GM19025 (cell line): ENCODE data around the gene HEATR5A.
"Not testable (repeated sequence)": the region's sequence is repeated elsewhere in the genome, so short reads cannot be mapped to it uniquely, and the experiment has no call there.

ENCODE experiments used
- ATAC-seq: cut with Tn5 transposase; IDR thresholded peaks from one replicate; pipeline ENCODE4 v1.9.1; 2021; ENCODE audit warnings: mild to moderate bottlenecking, low read depth, moderate library complexity; ENCODE audit not compliant: unreplicated experiment

The HEATR5A gene

DNA sequence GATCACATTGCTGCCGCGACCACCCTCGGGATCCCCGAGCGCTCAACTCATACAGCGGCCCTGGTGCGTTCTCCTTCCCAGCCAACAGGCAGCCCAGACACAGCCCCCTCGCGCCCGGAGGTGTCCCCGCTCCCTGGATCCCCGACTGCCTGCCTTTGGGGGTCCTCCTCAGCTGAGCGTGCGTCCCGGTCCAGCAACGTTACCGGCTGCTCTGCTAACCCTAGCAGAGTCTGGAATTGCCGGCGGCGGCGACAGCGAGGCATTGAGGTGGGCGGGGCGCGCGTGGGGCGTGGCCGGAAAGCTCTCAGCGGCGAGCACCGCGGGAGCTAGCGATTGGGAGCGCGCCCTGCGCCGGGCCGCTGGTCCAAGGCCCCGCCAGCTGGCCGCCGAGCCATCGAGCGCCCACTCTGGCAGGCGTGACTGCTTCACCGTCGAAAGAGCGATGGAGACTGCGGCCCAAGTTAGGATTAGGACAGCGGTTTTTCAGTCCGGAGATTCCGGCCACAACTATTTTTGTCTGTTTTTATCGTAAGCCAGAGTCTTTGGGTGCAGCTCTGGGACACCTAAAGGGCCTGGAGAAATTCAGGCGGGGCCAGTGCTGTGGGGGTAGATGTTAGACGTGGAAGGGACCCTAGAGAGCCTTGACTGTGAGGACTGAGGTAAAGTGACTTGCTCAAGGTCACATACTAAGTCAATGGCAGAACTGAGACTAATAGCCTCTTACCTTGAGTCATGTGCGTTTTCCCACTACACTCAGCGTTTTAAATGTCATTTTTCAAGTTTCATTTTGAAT is at the start of gene HEATR5A:
HEATR5A (minus strand) TSS at position 232 of the 793 bp plus-strand sequence. CDS start 17,575 bp downstream, outside the sequence.
- peak; percentile 98 for ATAC-seq

DNA sequence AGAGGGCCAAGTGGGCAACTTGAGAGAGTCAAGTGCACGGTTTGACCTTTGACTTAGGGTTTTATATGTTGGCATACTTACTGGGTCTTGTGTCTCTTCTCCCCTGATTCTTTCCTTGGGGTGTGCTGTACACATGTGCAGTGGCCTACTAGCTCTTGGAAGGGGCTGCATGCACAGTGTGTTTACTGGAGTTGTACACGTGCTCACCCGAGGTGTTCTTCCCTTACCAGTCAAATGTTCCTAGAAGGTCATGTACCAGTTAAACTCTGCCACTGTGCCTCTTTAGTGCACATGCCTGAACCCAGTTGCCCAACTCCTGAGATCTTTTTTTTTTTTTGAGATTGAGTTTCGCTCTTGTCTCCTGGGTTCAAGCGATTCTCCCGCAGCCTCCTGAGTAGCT is 46.2 kb upstream of the HEATR5A start:
- ATAC-seq, result no peak

GRCh38 chr14:31465111-31465510 is 44.8 kb upstream of the HEATR5A start:
- ATAC-seq, result no peak

DNA sequence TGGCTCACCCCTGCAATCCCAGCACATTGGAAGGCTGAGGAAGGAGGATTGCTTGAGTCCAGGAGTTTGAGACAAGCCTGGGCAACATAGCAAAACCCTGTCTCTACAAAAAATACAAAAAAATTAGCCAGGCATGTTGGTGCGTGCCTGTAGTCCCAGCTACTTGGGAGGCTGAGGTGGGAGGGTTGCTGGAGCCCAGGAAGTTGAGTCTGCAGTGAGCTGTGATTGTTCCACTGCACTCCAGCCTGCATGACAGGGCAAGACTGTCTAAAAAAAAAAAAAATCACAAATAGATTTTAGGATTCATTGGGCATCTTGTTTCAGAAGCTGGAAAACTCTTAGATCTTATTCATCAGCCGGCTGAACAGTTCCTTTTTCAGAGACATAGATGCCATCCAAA is 42.1 kb upstream of the HEATR5A start:
- not testable (repeated sequence) for ATAC-seq

DNA sequence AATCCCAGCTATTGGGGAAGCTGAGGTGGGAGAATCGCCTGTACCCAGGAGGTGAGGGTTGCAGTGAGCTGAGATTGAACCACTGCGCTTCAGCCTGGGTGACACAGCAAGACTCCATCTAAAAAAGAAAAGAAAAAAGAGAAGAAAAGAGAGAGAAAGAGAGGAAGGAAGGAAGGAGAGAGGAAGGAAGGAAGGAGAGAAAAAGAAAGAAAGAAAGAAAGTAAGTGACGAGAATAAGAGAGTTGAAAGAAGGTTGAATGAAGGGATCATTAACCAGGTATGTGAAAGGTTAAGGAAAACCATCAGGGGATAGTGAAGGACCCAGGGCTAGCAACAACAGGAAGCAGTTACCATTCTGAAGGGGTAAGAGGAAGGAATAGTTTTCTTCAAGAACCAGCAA is 41.2 kb upstream of the HEATR5A start:
- no peak for ATAC-seq

DNA sequence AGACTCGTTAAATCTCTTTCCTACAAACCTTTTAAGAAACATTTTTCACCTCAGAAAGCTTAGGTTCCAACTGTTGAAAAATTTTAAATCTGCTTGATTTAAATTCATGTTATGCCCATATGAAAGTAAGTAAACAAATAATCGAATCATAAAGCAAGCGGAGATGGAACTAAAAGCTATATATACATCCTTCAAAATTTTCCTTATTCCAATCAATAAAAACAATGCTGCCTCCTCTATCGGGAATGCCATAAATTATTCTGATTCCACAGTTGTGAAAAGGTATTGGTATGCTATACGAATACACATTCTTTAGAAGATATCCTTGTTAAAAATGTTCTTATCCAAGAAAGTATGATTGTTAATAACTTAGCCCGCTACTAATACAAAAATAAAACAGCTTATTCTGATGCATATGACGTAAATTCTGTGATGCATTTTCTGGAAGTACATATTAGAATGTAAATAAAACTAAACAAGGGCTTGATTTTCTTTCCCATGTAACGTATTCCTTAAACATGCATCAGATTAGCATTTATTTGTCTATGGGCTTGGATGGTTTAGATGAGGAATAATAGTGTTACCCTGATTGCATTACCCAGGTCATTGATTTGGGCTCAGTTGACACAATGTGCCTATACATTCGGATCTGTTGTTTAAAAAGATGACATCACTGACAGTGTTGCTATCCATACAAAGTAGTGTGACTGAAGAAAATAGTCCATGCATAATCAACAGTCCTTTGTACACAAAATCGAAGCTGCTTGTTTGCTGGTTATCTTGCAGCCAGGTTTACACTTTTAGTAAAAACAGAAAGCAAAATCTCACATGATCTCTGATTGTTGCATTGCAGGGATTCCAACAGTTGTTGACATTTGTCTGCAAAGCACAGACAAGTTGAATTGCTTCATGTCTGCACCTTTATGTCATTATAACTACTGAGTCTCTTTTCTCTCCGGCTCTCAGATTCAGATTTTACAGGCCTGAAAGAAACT is 37.6 kb upstream of the HEATR5A start:
- no peak for ATAC-seq

DNA sequence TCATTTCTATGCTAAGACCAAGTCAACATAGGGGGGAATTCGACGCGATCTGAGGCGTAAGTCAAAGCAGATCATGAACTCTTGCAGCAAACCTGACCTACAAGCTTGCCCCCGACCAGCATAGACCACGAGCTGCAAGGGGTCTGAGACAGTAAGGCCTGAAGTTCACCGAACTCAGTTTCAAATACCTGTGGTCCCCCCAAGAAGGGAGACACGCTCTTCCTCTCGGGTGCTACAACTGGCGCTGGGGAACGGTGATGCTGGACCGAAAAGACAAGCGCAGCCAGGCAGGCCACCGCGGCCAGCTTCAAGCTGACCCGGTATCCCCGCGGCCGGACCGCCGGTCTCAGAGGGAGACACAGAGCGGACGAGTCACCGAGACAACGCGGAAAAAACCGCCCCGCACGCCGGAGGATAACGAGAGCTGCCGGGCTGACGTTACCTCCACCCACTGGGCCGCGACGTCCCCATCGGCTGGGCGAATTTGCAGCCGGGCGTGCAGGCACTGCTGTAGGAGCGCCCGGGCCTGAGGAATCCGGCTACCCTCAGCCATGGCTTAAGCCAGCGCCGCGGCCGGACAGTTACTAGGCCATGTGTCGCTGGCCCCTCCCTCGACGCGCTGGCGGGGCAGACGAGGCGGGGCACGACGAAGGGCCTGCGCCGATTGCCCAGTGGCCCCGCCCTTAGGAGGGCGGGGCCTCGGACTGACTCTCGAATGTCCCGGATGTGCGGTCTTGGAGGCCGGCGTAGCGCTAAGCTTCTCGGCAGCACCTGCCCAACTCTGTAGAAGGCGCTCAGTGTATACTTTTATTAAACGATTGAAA is 36.7 kb upstream of the HEATR5A start, which contains the start of gene DTD2:
DTD2 (minus strand) TSS at position 666 of the 824 bp plus-strand sequence; CDS start at position 553, 113 bp downstream.
- peak; percentile 99 for ATAC-seq

GRCh38 chr14:31449971-31450610 is 29.7 kb upstream of the HEATR5A start:
- ATAC-seq, result no peak

DNA sequence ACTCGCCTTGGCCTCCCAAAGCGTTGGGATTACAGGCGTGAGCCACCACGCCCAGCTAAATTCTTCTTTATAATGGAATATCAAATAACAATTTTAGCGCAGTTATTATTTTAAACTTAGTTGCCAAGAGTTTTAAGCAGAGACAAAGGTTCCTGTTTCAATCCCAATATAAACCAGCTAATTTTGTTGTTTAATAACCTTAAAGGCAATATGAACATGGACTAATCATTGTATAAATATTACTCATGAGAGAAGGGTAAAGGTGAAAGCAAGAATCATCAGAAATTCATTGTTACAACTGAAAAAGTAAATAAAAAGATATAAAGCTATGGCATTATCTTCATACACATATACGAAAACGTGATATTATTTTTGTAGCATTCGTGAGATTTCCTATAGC is 28.8 kb upstream of the HEATR5A start:
- ATAC-seq, result no peak

- no peak for ATAC-seq
Measured at GRCh38 chr14:31445703-31446102, 25.4 kb upstream of the HEATR5A start.

- ATAC-seq, result no peak
Measured at GRCh38 chr14:31442284-31442683, 21.9 kb upstream of the HEATR5A start.

- no peak for ATAC-seq
Measured at GRCh38 chr14:31441273-31442111, 21.1 kb upstream of the HEATR5A start.

DNA sequence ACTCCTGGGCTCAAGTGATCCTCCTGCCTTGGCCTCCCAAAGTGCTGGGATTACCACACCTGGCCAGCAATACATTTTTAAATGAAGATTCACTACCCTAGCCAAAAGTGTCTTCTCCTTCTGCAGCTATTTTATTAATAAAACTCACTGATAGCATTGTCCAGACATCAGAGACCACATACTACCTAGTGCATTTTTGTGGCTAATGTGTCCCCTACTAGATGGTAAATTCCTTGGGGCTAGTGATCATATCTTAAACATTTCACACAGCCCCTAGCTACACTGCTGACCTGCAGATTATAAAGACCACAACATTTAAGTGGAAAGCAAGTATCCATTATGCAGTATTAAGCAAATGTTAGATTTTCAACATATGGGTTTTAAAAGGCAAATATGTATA is 19.9 kb upstream of the HEATR5A start:
- no peak for ATAC-seq

GRCh38 chr14:31439561-31439960 is 19.2 kb upstream of the HEATR5A start:
- no peak for ATAC-seq

DNA sequence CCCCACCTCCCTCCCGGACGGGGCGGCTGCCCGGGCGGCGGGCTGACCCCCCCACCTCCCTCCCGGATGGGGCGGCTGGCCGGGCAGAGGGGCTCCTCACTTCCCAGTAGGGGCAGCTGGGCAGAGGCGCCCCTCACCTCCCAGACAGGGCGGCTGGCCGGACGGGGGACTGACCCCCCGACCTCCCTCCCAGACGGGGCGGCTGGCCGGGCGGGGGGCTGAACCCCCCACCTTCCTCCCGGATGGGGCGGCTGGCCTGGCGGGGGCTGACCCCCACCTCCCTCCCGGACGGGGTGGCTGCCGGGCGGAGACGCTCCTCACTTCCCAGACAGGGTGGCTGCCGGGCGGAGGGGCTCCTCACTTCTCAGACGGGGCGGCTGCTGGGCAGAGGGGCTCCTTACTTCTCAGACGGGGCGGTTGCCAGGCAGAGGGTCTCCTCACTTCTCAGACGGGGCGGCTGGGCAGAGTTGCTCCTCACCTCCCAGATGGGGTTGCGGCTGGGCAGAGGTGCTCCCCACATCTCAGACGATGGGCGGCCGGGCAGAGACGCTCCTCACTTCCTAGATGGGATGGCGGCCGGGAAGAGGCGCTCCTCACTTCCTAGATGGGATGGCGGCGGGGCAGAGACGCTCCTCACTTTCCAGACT is 16.8 kb upstream of the HEATR5A start:
- not testable (repeated sequence) for ATAC-seq

- no peak for ATAC-seq
Measured at GRCh38 chr14:31435276-31435675, 14.9 kb upstream of the HEATR5A start.

DNA sequence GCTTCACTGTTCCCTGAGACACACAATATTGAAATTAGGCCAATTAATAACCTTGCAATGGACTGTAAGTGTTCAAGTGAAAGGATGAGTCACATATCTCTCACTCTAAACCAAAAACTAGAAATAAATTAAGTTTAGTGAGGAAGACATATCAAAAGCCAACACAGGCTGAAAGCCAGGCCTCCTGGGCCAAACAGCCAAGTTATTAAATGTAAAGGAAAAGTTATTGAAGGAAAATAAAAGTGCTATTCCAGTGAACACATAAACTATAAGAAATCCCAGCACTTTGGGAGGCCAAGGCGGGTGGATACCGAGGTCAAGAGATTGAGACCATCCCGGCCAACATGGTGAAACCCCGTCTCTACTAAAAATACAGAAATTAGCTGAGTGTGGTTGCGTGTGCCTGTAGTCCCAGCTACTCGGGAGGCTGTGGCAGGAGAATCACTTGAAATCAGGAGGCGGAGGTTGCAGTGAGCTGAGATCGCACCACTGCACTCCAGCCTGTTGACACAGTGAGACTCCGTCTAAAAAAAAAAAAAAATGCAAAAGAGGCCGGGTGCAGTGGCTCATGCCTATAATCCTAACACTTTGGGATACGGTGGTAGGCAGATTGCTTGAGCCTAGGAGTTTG is 10.4 kb upstream of the HEATR5A start:
- ATAC-seq, result no peak

DNA sequence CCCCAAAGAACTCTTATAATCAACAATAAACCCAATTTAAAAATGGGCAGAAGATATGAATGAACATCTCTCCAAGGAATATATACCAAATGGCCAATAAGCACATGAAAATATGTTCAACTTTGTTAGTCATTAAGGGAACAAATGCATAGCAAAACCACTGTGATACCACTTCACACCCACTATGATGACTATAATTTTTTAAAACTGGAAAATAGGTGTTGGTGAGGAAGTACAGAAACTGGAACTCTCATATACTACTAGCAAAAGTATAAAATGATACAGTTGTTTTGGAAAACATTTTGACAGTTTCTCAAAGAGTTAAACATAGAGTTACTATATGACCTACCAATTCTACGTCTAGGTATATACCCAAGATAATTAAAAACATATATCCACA is 9.4 kb upstream of the HEATR5A start:
- ATAC-seq, result no peak
